Smooth muscle cell (in vitro differentiated cells): ENCODE measurements around the gene SLC6A6. TPM values are rescaled to one million over a fixed set of nuclear protein-coding genes. Genes with fewer than 3 reads are reported as not detected.

ENCODE experiments used
- DNase-seq: peaks from one replicate; lab custom pipeline; 2025; ENCODE audit not compliant: unreplicated experiment; lab: John Stamatoyannopoulos, UW
- H2AFZ ChIP-seq: fragments of 200-600 bp; sonication (generic); 2 replicates; pipeline ENCODE4 v1.6.0; 2016; ENCODE audit warnings: antibody characterized with exemption, low read depth, mild to moderate bottlenecking
- H3F3A ChIP-seq: fragments of 200-600 bp; sonication (generic); 2 replicates; pipeline ENCODE4 v1.6.0; 2017; ENCODE audit warnings: antibody characterized with exemption, low read depth
- H3K27ac ChIP-seq: fragments of 200-600 bp; sonication (generic); 2 replicates; pipeline ENCODE4 v1.5.1; 2016; ENCODE audit warnings: low read depth, mild to moderate bottlenecking
- H3K27me3 ChIP-seq: fragments of 200-600 bp; sonication (generic); 2 replicates; pipeline ENCODE4 v1.6.1; 2016; ENCODE audit warnings: low read depth, mild to moderate bottlenecking
- H3K36me3 ChIP-seq: fragments of 200-600 bp; sonication (generic); 2 replicates; pipeline ENCODE4 v1.5.1; 2016; ENCODE audit warnings: low read depth
- H3K4me1 ChIP-seq: fragments of 200-600 bp; sonication (generic); 2 replicates; pipeline ENCODE4 v1.5.1; 2016; ENCODE audit warnings: low read depth
- H3K4me2 ChIP-seq: fragments of 200-600 bp; sonication (generic); 2 replicates; pipeline ENCODE4 v1.6.0; 2016; ENCODE audit warnings: mild to moderate bottlenecking
- H3K4me3 ChIP-seq: fragments of 200-600 bp; sonication (generic); 2 replicates; pipeline ENCODE4 v1.5.1; 2016; ENCODE audit warnings: mild to moderate bottlenecking
- H3K79me2 ChIP-seq: fragments of 200-600 bp; sonication (generic); 2 replicates; pipeline ENCODE4 v1.6.0; 2016; ENCODE audit warnings: low read depth, mild to moderate bottlenecking
- H3K9ac ChIP-seq: fragments of 200-600 bp; sonication (generic); 2 replicates; pipeline ENCODE4 v1.6.0; 2016; ENCODE audit warnings: low read depth
- H3K9me3 ChIP-seq: fragments of 200-600 bp; sonication (generic); replicated peaks from 2 replicates; pipeline ENCODE4 v1.5.1; 2016; ENCODE audit warnings: low read depth
- H4K20me1 ChIP-seq: fragments of 200-600 bp; sonication (generic); 2 replicates; pipeline ENCODE4 v1.6.0; 2016; ENCODE audit warnings: low read depth
- WGBS: methylation state at CpG from one replicate; pipeline ENCODE4 v1.1.7; 2016; ENCODE audit warnings: low lambda C conversion rate; 5-methylcytosine and 5-hydroxymethylcytosine counted together
- polyA plus RNA-seq: library from polyadenylated mRNA; unstranded; fragments of >200 nt; fragmentation: Nextera tagmentation; extraction: Ambion mirVana; gene quantifications from 2 replicates; pipeline ENCODE4 v1.2.1, GENCODE V29; 2016
- total RNA-seq: library from RNA; depleted of rRNA; stranded (reverse); fragments of >200 nt; gene quantifications from 2 replicates; pipeline ENCODE4 v1.2.3, GENCODE V29; 2014
- TF ChIP-seq, protein P1 (sequence below): fragments of 200-600 bp; sonication (generic); IDR thresholded peaks from 2 replicates; pipeline ENCODE4 v1.5.1; 2017; ENCODE audit warnings: borderline replicate concordance, mild to moderate bottlenecking, antibody characterized with exemption; ENCODE audit not compliant: insufficient read depth, poor library complexity, severe bottlenecking

SLC6A6 gene
- total and polyA plus RNA-seq, 2 experiments from 2014 or later = 9.4 to 11.7 TPM

DNA sequence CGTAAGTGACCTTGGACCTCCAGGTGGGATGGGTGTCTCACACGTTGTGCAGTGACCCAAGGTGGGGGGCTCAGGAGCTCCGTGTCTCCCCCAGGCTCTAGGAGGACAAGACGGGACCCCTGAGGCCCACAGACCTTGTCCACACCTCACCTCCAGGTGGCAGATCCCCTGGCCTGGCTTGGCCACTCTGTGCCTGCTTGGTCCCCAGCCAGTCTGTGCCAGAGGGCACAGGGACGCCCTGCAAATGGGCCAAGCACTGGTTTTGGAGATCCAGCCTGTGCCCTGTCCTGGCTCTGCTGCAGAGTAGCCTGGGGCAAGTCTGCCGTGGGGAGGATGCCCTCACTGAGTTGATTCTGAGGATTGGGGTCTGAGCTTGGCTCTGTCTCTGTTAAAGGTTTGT, 14.0 kb downstream of the SLC6A6 start:
- Histone ChIP-seq H3K9ac (no peak overlapping the region), H3K36me3 (no peaks in the 10 kb centered on the region), H3K4me1 (peaks cover 24% of the 10 kb centered on the region), H3F3A (peaks cover 4% of the 10 kb centered on the region), H3K4me2 (peak overlapping the region; percentile 65), H3K27ac (peak overlapping the region; percentile 69), H3K79me2 (no peaks in the 10 kb centered on the region), H3K4me3 (no peak overlapping the region), H4K20me1 (no peaks in the 10 kb centered on the region), H3K9me3 (no peaks in the 10 kb centered on the region), H3K27me3 (no peaks in the 10 kb centered on the region), H2AFZ (no peak overlapping the region)
- WGBS = 84% methylated on average over 6 of the region's 6 CpGs
- TF ChIP-seq, protein P1, sequence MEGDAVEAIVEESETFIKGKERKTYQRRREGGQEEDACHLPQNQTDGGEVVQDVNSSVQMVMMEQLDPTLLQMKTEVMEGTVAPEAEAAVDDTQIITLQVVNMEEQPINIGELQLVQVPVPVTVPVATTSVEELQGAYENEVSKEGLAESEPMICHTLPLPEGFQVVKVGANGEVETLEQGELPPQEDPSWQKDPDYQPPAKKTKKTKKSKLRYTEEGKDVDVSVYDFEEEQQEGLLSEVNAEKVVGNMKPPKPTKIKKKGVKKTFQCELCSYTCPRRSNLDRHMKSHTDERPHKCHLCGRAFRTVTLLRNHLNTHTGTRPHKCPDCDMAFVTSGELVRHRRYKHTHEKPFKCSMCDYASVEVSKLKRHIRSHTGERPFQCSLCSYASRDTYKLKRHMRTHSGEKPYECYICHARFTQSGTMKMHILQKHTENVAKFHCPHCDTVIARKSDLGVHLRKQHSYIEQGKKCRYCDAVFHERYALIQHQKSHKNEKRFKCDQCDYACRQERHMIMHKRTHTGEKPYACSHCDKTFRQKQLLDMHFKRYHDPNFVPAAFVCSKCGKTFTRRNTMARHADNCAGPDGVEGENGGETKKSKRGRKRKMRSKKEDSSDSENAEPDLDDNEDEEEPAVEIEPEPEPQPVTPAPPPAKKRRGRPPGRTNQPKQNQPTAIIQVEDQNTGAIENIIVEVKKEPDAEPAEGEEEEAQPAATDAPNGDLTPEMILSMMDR = no peak
- DNase-seq = no peak

DNA sequence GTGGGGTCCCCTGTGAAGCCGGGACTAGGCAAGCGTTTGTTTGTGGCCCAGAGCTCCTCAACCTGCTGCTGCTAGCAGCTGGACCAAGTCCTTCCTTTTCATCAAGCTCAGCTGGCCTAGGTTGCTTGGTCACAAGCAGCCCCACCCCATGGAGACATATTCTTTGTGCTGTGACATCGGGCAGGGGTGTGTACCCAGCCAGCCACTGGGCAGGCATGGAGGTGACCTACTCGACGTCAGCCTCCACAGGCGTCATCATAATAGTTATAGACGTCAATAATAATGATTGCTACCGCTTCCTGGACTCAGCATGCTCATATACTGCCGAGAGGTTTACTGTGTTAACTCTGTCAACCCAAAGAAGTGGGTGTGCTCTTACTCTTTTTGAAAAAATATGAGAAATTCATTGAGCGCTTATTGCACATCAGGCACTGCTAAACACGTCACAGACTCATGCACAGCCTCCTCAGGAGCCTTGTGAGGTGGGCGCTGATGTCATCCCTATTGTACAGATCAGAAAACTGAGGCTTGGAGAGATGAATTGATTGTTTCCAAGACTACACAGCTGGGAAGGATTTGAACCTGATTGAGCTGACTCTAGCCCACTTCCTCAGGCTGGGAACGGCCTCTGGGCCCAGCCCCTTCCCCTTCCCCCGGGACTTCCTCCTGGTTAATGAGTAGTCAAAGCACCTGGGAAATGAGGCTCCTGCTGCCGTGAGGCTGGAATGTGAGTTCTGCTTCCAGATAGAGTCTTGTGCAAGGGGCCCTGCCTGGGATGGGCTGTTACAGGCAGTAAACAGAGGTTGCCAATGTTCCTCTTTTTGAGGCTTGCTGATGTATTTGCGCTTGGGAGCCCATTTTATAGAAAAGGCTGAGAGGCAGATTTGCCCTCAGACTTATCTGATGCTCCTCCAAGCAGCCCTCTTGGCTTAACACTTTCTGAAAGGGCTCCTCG, 16.2 kb downstream of the SLC6A6 start:
- peaks cover 1% of the 10 kb centered on the region for H4K20me1 ChIP-seq
- no peak overlapping the region for H2AFZ ChIP-seq
- H3K4me3 ChIP-seq = no peak overlapping the region
- no peaks in the 10 kb centered on the region for H3K27me3 ChIP-seq
- no peak overlapping the region for H3K9ac ChIP-seq
- H3K36me3 ChIP-seq = no peaks in the 10 kb centered on the region
- no peak overlapping the region for H3K27ac ChIP-seq
- H3K4me2 ChIP-seq = no peak overlapping the region
- TF ChIP-seq, protein P1 = no peak
- no peaks in the 10 kb centered on the region for H3K9me3 ChIP-seq
- 79% methylated on average over 17 of the region's 17 CpGs for WGBS
- DNase-seq = no peak
- H3K79me2 ChIP-seq = no peaks in the 10 kb centered on the region
- peaks cover 10% of the 10 kb centered on the region for H3K4me1 ChIP-seq
- H3F3A ChIP-seq = peaks cover 4% of the 10 kb centered on the region

DNA sequence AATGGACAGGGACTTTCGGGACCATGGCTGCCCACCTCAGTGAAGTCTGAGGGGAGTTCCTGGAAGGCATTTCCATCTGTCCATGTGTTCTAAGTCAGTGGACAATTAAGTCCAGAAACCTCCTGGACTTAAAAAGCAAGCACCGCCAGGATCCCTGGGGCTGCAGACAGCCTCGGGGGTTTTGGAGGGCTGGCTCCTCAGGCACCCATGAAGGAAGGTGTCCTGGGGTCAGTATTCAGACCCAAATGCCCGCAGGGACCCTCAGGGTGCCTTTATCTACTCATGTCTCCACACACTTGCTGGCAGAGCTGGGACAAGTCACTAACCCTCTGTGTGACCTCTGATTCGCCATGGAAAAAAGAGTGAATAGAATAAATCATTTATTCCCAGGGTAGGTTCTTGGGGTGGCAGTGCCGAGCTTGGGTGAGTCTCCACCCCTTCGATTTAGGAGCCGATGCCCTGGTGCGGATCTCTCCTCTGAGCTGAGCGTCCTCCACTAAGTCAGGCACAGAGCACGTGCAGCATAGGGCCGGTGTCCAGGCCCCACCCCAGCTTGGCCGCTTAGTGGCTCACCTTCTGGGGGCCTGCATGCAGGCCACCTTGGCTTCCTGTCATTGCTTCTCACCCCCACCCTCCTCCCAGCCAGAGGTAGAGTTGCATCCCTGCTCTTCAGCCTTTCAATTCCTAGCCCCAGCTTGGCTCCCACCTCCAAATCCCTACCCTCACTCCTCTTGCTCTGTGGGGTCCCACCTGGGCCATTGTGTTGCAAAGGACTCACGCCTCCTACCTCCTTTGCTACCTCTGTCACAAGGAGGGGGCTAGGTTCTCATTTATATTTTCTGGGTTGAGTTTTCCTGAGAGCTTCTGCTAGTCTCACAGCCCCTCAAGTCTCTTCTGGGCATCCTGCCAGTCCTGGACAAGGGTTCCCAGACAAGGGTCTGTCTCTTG, 19.9 kb downstream of the SLC6A6 start:
- no peak overlapping the region for H3K27ac ChIP-seq
- H3K9me3 ChIP-seq = no peaks in the 10 kb centered on the region
- H4K20me1 ChIP-seq = peaks cover 13% of the 10 kb centered on the region
- no peak overlapping the region for H3K9ac ChIP-seq
- TF ChIP-seq, protein P1 = no peak
- H3K79me2 ChIP-seq = no peaks in the 10 kb centered on the region
- no peak overlapping the region for H2AFZ ChIP-seq
- no peaks in the 10 kb centered on the region for H3K27me3 ChIP-seq
- no peaks in the 10 kb centered on the region for H3K36me3 ChIP-seq
- H3K4me3 ChIP-seq = no peak overlapping the region
- no peaks in the 10 kb centered on the region for H3K4me1 ChIP-seq
- H3F3A ChIP-seq = no peaks in the 10 kb centered on the region
- DNase-seq = no peak
- H3K4me2 ChIP-seq = no peak overlapping the region
- WGBS = 96% methylated on average over 14 of the region's 14 CpGs
